Peyer's patch (tissue), 4 donors: Measurements from ENCODE around the gene ABHD2. TPM values are rescaled to one million over a fixed set of nuclear protein-coding genes. Genes with fewer than 3 reads are reported as not detected.

Experiments used
- DNase-seq, 3 donors: peaks; one replicate each; pipeline ENCODE4 v3.0.0-alpha.2; 2017 to 2019
- H3K27ac ChIP-seq, 4 donors: fragments of 200-600 bp; sonication (generic); one replicate each; pipeline ENCODE4 v1.5.1; 2016 to 2019
- H3K27me3 ChIP-seq, 2 donors: fragments of 200-600 bp; sonication (generic); one replicate each; pipeline ENCODE4 v1.5.1; 2019
- H3K36me3 ChIP-seq, 3 donors: fragments of 200-600 bp; sonication (generic); one replicate each; pipeline ENCODE4 v1.5.1; 2016 to 2019
- H3K4me1 ChIP-seq, 4 donors: fragments of 200-600 bp; sonication (generic); one replicate each; pipeline ENCODE4 v1.5.1; 2016 to 2019
- H3K4me3 ChIP-seq, 4 donors: fragments of 200-600 bp; sonication (generic); 1 replicate in 3 of 4; 2 replicates in 1 of 4; pipeline ENCODE4 v1.5.1; 2016 to 2019; ENCODE audit warnings: mild to moderate bottlenecking in 1 of 4
- H3K9me3 ChIP-seq, 4 donors: fragments of 200-600 bp; sonication (generic); one replicate each; pipeline ENCODE4 v1.5.1; 2016 to 2019; ENCODE audit warnings: mild to moderate bottlenecking in 1 of 4
- POLR2A ChIP-seq, 2 donors: fragments of 450-650 bp; IDR thresholded peaks; one replicate each; pipeline ENCODE4 v1.5.1; 2017; ENCODE audit warnings: antibody characterized with exemption in 2 of 2, mild to moderate bottlenecking in 2 of 2, moderate library complexity in 2 of 2
- total RNA-seq, 4 donors: library from RNA; depleted of rRNA; stranded (reverse); fragments of >200 nt; gene quantifications; one replicate each; pipeline ENCODE4 v1.1.0, GENCODE V29; 2016
- TF ChIP-seq, protein P1 (sequence below), 6 experiments: fragments of 450-650 bp in 4 of 6; fragments of 200-600 bp in 2 of 6; sonication (generic) in 1 of 6; IDR thresholded peaks; one replicate each; pipeline ENCODE4 v1.5.1; 2017 to 2019; ENCODE audit warnings: antibody characterized with exemption in 6 of 6, mild to moderate bottlenecking in 3 of 6, moderate library complexity in 1 of 6

ABHD2 gene
- total RNA-seq, 4 donors from 2014 or later: 75.9 to 190 (median 121) TPM

DNA sequence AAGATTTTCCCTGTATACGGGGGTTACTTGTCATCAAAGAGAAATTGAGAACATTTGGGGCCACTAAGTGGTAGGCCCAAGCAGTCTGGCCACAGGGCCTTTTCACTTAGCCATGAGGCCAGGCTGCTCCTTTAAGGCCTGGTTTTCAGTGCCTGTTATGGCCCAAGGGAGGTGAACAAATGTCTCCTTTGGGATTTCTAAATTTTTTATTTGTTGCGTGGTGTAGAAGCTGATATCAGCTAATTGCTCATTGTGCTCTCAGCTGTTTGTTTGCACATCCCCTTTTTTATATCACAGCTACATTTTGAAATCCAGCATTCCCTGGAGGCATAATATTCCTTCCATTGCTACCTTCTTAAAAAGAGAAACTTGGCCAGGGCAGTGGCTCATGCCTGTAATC lies 84.7 kb downstream of the ABHD2 start:
- no peak overlapping the region for H3K27ac ChIP-seq
- H3K9me3 ChIP-seq: no peaks in the 10 kb centered on the region
- TF ChIP-seq, protein P1, sequence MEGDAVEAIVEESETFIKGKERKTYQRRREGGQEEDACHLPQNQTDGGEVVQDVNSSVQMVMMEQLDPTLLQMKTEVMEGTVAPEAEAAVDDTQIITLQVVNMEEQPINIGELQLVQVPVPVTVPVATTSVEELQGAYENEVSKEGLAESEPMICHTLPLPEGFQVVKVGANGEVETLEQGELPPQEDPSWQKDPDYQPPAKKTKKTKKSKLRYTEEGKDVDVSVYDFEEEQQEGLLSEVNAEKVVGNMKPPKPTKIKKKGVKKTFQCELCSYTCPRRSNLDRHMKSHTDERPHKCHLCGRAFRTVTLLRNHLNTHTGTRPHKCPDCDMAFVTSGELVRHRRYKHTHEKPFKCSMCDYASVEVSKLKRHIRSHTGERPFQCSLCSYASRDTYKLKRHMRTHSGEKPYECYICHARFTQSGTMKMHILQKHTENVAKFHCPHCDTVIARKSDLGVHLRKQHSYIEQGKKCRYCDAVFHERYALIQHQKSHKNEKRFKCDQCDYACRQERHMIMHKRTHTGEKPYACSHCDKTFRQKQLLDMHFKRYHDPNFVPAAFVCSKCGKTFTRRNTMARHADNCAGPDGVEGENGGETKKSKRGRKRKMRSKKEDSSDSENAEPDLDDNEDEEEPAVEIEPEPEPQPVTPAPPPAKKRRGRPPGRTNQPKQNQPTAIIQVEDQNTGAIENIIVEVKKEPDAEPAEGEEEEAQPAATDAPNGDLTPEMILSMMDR (IDR thresholded peaks at IDR 0.05): no peak
- TF ChIP-seq POLR2A (IDR thresholded peaks at IDR 0.05): no peak
- no peaks in the 10 kb centered on the region for H3K4me1 ChIP-seq
- peaks cover 0 to 29% (median 0%) of the 10 kb centered on the region in 3 donors for H3K36me3 ChIP-seq
- no peak for DNase-seq
- no peaks in the 10 kb centered on the region for H3K27me3 ChIP-seq
- no peak overlapping the region for H3K4me3 ChIP-seq

DNA sequence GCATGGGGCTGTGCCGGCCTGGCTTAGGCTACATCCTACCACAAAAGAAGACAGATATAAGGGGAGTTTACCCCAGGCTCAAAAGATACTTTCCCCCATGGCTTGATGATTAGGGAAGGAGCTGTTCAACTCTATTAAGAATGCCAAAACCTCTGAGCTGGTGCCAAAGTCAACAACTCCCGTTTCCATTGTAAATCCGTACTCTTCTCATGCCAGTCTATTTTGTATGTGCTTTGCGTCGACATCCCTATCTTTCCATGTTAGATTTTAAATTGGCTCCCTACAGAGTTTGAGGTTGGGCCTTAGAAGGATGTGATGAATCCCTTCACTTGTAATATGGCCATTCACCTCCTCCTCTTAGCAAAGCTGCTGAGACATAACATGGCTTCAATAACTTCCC lies 86.2 kb downstream of the ABHD2 start:
- DNase-seq: no peak
- Histone ChIP-seq H3K4me1 (no peaks in the 10 kb centered on the region), H3K27me3 (no peaks in the 10 kb centered on the region), H3K9me3 (no peaks in the 10 kb centered on the region), H3K4me3 (no peak overlapping the region), H3K27ac (no peak overlapping the region), H3K36me3 (peaks cover 0 to 44% (median 0%) of the 10 kb centered on the region in 3 donors)
- no peak for TF ChIP-seq POLR2A (IDR thresholded peaks at IDR 0.05)
- TF ChIP-seq, protein P1 (IDR thresholded peaks at IDR 0.05): no peak

DNA sequence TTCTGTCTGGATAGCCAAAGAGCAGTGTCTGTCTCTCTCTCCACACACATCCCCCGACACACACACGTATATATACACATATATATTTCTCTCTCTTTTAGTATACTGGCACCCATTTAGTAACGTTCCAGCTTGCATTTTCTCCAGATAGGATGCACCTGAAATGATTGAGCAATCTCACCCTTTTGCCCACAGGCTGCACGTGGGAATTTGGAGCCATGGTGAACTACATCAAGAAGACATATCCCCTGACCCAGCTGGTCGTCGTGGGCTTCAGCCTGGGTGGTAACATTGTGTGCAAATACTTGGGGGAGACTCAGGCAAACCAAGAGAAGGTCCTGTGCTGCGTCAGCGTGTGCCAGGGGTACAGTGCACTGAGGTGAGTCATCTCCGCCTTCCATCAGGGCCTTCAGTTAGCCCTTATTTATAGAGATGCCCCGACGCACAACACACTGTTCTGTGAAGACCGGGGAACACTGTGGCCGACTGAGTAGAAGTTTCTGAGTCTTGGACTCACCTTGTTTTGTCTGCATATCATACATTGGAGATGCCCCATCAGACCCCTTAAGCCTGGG lies 87.4 kb downstream of the ABHD2 start:
- H3K27ac ChIP-seq: no peak overlapping the region
- no peaks in the 10 kb centered on the region for H3K9me3 ChIP-seq
- DNase-seq: no peak
- H3K4me1 ChIP-seq: no peaks in the 10 kb centered on the region
- no peak for TF ChIP-seq POLR2A (IDR thresholded peaks at IDR 0.05)
- TF ChIP-seq, protein P1 (IDR thresholded peaks at IDR 0.05): no peak
- H3K4me3 ChIP-seq: no peak overlapping the region
- peaks cover 0 to 57% (median 0%) of the 10 kb centered on the region in 3 donors for H3K36me3 ChIP-seq
- H3K27me3 ChIP-seq: no peaks in the 10 kb centered on the region

DNA sequence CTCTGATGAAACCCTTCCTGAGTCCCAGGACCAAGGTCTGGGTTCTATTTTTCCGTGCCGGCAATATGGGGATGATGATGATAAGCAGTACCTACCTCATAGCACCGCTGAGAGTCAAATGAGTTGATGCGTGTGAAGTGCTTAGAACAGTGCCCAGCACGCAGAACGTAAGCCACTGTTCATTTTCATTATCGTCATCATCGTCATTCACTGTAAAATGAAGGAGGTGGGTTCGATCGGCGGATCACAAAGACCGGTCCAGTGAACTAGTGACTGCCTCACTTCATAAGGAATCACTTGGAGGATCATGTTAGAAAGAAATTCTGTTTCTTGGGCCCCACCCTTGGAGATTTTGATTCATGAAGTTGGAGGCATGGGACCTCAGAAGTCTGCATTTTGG lies 88.9 kb downstream of the ABHD2 start:
- H3K36me3 ChIP-seq: peaks cover 0 to 59% (median 0%) of the 10 kb centered on the region in 3 donors
- no peaks in the 10 kb centered on the region for H3K27me3 ChIP-seq
- no peaks in the 10 kb centered on the region for H3K9me3 ChIP-seq
- no peaks in the 10 kb centered on the region for H3K4me1 ChIP-seq
- no peak overlapping the region for H3K4me3 ChIP-seq
- no peak for DNase-seq
- TF ChIP-seq, protein P1 (IDR thresholded peaks at IDR 0.05): no peak
- TF ChIP-seq POLR2A (IDR thresholded peaks at IDR 0.05): no peak
- no peak overlapping the region for H3K27ac ChIP-seq

DNA sequence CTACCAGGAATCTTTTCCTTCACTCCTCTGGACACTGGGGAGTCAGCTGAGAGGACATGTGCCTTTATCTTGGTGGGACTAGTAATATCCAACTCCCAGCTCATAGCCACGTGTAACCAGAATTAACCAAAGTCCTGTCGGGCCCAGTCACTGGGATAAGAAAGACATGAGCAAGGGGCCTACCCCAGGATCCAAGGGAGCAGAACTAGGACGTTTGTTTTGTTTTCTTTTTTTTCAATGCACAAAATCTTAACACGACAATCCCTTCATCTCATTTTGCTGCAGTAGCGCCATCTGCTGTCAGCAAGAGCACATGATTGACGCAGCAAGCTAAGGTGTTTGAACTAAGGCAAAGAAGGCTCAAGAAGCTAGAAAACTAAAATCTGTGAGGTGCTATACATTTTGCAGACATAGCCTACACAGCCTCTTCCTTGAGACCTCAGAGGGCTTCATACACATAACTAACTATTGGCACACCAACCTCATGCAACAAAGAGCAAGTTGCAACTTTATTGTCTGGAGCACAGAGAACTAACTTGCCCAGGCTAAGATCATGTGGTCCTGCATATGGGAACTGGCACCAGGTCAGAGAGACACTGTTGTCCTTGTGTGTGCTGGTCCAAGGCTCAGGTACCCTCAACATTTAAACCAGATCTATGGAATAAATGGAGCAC lies 89.5 kb downstream of the ABHD2 start:
- H3K36me3 ChIP-seq: peaks cover 0 to 59% (median 0%) of the 10 kb centered on the region in 3 donors
- H3K27ac ChIP-seq: no peak overlapping the region
- no peaks in the 10 kb centered on the region for H3K27me3 ChIP-seq
- TF ChIP-seq, protein P1 (IDR thresholded peaks at IDR 0.05): peak; percentile 32 to 84 (median 78)
- TF ChIP-seq POLR2A (IDR thresholded peaks at IDR 0.05): no peak
- peak in 2 of 3 donors; percentile 20 to 79 for DNase-seq
- H3K4me1 ChIP-seq: no peaks in the 10 kb centered on the region
- H3K9me3 ChIP-seq: no peaks in the 10 kb centered on the region
- H3K4me3 ChIP-seq: no peak overlapping the region
